CD4-positive, alpha-beta T cell (primary cell): Measurements from ENCODE around the gene DOCK4. TPM values are rescaled to one million over a fixed set of nuclear protein-coding genes. Genes with fewer than 3 reads are reported as not detected.

ENCODE experiments used
- ATAC-seq: fragments of 200-7000 bp; cut with Tn5 transposase; one replicate; pipeline ENCODE4 v1.10.0; 2022; ENCODE audit warnings: mild to moderate bottlenecking; ENCODE audit not compliant: poor library complexity
- CTCF ChIA-PET: fragments of 350-600 bp; sonication (Branson Sonifier 250); formaldehyde crosslinking; loops from one replicate; lab custom pipeline; 2021; ENCODE audit warnings: antibody characterized with exemption, inconsistent platforms; lab: Charles Lee
- POLR2A ChIA-PET: fragments of 350-600 bp; sonication (Branson Sonifier 250); formaldehyde crosslinking; loops from one replicate; lab custom pipeline; 2021; ENCODE audit warnings: antibody characterized with exemption, inconsistent platforms; lab: Charles Lee
- DNase-seq, 14 experiments: peaks; one replicate each; pipeline ENCODE4 v3.0.0-alpha.2; 2013 to 2020; ENCODE audit warnings: mixed read lengths in 2 of 14
- H3K27ac ChIP-seq, 2 donors: one replicate each; pipeline versions ENCODE4 v1.5.1 to v1.7.0; 2013; ENCODE audit warnings: low read length in 2 of 2, low read depth in 1 of 2, mild to moderate bottlenecking in 1 of 2
- H3K27me3 ChIP-seq, 2 experiments: 1 replicate in 1 of 2; 2 replicates in 1 of 2; pipeline versions ENCODE4 v1.6.1 to v1.7.0; 2013; ENCODE audit warnings: low read length in 2 of 2, control low read depth in 1 of 2, mild to moderate bottlenecking in 1 of 2, moderate library complexity in 1 of 2; ENCODE audit not compliant: insufficient read depth in 2 of 2, control insufficient read depth in 1 of 2
- H3K36me3 ChIP-seq: one replicate; pipeline ENCODE4 v1.6.1; 2013; ENCODE audit warnings: low read length, control low read depth; ENCODE audit not compliant: insufficient read depth
- H3K4me1 ChIP-seq: one replicate; pipeline ENCODE4 v1.6.1; 2013; ENCODE audit warnings: low read length, control low read depth; ENCODE audit not compliant: insufficient read depth
- H3K4me3 ChIP-seq: one replicate; pipeline ENCODE4 v1.5.1; 2013; ENCODE audit warnings: mild to moderate bottlenecking, low read length, moderate library complexity
- H3K9me3 ChIP-seq, 2 experiments: 1 replicate in 1 of 2; 2 replicates in 1 of 2; pipeline versions ENCODE4 v1.6.1 to v1.7.0; 2013; ENCODE audit warnings: low read length in 2 of 2, mild to moderate bottlenecking in 2 of 2, control low read depth in 1 of 2, moderate library complexity in 1 of 2; ENCODE audit not compliant: control insufficient read depth in 1 of 2, insufficient read depth in 1 of 2
- H3K27ac Mint-ChIP-seq: one replicate; pipeline ENCODE4 v1.8.0; 2020; ENCODE audit warnings: mixed read lengths
- H3K27me3 Mint-ChIP-seq: one replicate; pipeline ENCODE4 v1.8.0; 2021; ENCODE audit warnings: mixed read lengths
- H3K36me3 Mint-ChIP-seq: one replicate; pipeline ENCODE4 v1.8.0; 2021; ENCODE audit warnings: low read depth, mixed read lengths
- H3K4me1 Mint-ChIP-seq: one replicate; pipeline ENCODE4 v1.8.0; 2021; ENCODE audit warnings: low read depth, mixed read lengths
- H3K4me3 Mint-ChIP-seq: one replicate; pipeline ENCODE4 v1.8.0; 2020; ENCODE audit warnings: mild to moderate bottlenecking, mixed read lengths
- H3K9me3 Mint-ChIP-seq: one replicate; pipeline ENCODE4 v1.8.0; 2020; ENCODE audit warnings: mixed read lengths
- CTCF ChIP-seq: fragments of 200-600 bp; IDR thresholded peaks from one replicate; pipeline ENCODE4 v1.8.0; 2022; ENCODE audit warnings: antibody characterized with exemption, mild to moderate bottlenecking
- intact Hi-C, 2 experiments: fragments of 100-400 bp; cut with DNase I in 1 of 2; cut with micrococcal nuclease in 1 of 2; formaldehyde crosslinking; loops; one replicate each; pipeline versions ENCODE4 v1.15.1 to v1.9.0; 2023 to 2025; cut with DNase I, micrococcal nuclease
- total RNA-seq, 174 experiments: library from RNA in 2 of 174; stranded (reverse) in 2 of 174; gene quantifications; one replicate each; pipeline ENCODE4 v1.2.3 and lab custom pipeline; 2021 to 2026

The DOCK4 gene
- total RNA-seq, 2 experiments from 2014 or later = 0.31 to 0.38 TPM

- H3K4me3 ChIP-seq = no peak overlapping the region
- no peaks in the 10 kb centered on the region for H3K4me1 ChIP-seq
- H3K36me3 ChIP-seq = no peaks in the 10 kb centered on the region
- H3K27me3 ChIP-seq = peaks cover 0 to 2% of the 10 kb centered on the region in 2 experiments
- ATAC-seq = no peak
- DNase-seq = no peak
- no peaks in the 10 kb centered on the region for H3K36me3 Mint-ChIP-seq
- ChIA-PET CTCF (no interaction called here), POLR2A (no interaction called here)
- H3K27ac Mint-ChIP-seq = no peak overlapping the region
- H3K9me3 Mint-ChIP-seq = no peaks in the 10 kb centered on the region
- peaks cover 14% of the 10 kb centered on the region for H3K27me3 Mint-ChIP-seq
- no peak overlapping the region for H3K27ac ChIP-seq
- no peaks in the 10 kb centered on the region for H3K9me3 ChIP-seq
- no peak for TF ChIP-seq CTCF
- intact Hi-C loops = no loop called here
- H3K4me3 Mint-ChIP-seq = no peak overlapping the region
- no peaks in the 10 kb centered on the region for H3K4me1 Mint-ChIP-seq
These were observed 61.0 kb downstream of the DOCK4 start for GRCh38 chr7:112145206-112145605.

- no peak overlapping the region for H3K27ac ChIP-seq
- Mint-ChIP-seq H3K36me3 (no peaks in the 10 kb centered on the region), H3K4me1 (no peaks in the 10 kb centered on the region), H3K4me3 (no peak overlapping the region), H3K9me3 (no peaks in the 10 kb centered on the region), H3K27ac (no peak overlapping the region), H3K27me3 (peaks cover 11% of the 10 kb centered on the region)
- intact Hi-C loops = no loop called here
- TF ChIP-seq CTCF = no peak
- CTCF ChIA-PET = no interaction called here
- H3K36me3 ChIP-seq = no peaks in the 10 kb centered on the region
- no peaks in the 10 kb centered on the region for H3K27me3 ChIP-seq
- no peak overlapping the region for H3K4me3 ChIP-seq
- H3K9me3 ChIP-seq = no peaks in the 10 kb centered on the region
- no peaks in the 10 kb centered on the region for H3K4me1 ChIP-seq
- DNase-seq (no peak), ATAC-seq (no peak)
- POLR2A ChIA-PET = no interaction called here
These were observed 61.7 kb downstream of the DOCK4 start for GRCh38 chr7:112144284-112145059.

- intact Hi-C loops = no loop called here
- TF ChIP-seq CTCF = no peak
- Histone ChIP-seq H3K4me1 (no peaks in the 10 kb centered on the region), H3K4me3 (no peak overlapping the region), H3K27ac (no peak overlapping the region), H3K36me3 (no peaks in the 10 kb centered on the region), H3K9me3 (no peaks in the 10 kb centered on the region), H3K27me3 (no peaks in the 10 kb centered on the region)
- ChIA-PET CTCF (no interaction called here), POLR2A (no interaction called here)
- DNase-seq = no peak
- H3K4me3 Mint-ChIP-seq = no peak overlapping the region
- ATAC-seq = no peak
- H3K27ac Mint-ChIP-seq = no peak overlapping the region
- peaks cover 11% of the 10 kb centered on the region for H3K27me3 Mint-ChIP-seq
- no peaks in the 10 kb centered on the region for H3K4me1 Mint-ChIP-seq
- no peaks in the 10 kb centered on the region for H3K9me3 Mint-ChIP-seq
- H3K36me3 Mint-ChIP-seq = no peaks in the 10 kb centered on the region
These were observed 62.6 kb downstream of the DOCK4 start for GRCh38 chr7:112143582-112143981.
